PC-9 (cell line): ENCODE results near the gene OR6C65.

Experiments used
- CTCF ChIP-seq: fragments of 200-600 bp; sonication (generic); conservative IDR thresholded peaks from 2 replicates; pipeline ENCODE4 v1.6.1; 2017; ENCODE audit warnings: mixed run types, antibody characterized with exemption, mild to moderate bottlenecking, moderate library complexity
- EZH2 ChIP-seq: fragments of 200-600 bp; sonication (generic); IDR thresholded peaks from 2 replicates; pipeline ENCODE4 v1.8.0; 2017; ENCODE audit warnings: antibody characterized with exemption, low read depth

- no peak for TF ChIP-seq CTCF
- no peak for TF ChIP-seq EZH2
Measured at GRCh38 chr12:55445357-55445756, 45.0 kb downstream of the OR6C65 start.
